Cerebellar nuclear complex (tissue), 1 donor: ENCODE results near the gene TP53AIP1.

Source experiments
- DNase-seq, 2 experiments: peaks; one replicate each; lab custom pipeline; 2025; lab: John Stamatoyannopoulos, UW

Gene TP53AIP1

DNA sequence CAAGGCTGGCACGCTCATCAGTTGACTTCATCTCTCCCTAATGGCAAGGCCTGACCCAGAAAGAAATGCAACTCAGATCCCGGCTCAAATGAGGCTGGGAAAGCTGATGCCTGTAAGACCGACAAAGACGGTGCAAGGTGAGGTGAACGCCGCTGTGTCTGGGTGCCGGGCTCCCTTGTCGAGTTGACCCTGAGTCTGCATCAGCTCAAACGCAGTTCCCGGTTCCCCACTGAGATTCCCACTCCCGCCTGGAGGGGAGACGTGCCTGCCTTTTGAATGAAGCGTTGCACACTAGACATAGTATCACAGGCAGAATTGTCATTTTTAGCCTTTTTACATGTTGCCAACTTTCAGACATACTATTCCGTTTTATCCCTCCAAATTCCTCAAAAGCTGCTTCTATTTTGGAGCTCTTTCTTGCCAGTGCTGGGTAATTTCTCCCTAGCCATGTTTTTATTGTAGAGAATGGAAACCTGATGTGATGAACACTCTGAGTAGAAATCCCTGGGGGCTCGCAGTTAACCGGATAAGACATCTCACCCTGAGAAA lies 831 bp upstream of the TP53AIP1 start:
- DNase-seq: no peak

DNA sequence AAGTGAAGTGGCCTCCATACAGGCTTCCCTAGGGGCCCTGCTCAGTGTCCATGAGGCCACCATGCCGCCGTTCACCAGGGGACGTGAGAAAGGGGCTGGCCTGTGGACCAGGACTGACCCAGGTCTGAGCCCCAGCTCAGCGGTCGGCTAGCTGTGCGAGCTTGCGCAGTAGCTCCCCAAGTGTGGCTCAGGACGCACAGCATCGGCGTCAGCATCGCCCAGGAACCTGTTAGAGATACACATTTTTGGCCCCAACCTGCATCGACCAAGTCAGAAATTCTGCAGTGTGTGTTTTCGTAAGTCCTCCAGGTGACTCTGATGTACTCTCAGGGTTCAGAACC lies 429 bp downstream of the TP53AIP1 start:
- DNase-seq: no peak

DNA sequence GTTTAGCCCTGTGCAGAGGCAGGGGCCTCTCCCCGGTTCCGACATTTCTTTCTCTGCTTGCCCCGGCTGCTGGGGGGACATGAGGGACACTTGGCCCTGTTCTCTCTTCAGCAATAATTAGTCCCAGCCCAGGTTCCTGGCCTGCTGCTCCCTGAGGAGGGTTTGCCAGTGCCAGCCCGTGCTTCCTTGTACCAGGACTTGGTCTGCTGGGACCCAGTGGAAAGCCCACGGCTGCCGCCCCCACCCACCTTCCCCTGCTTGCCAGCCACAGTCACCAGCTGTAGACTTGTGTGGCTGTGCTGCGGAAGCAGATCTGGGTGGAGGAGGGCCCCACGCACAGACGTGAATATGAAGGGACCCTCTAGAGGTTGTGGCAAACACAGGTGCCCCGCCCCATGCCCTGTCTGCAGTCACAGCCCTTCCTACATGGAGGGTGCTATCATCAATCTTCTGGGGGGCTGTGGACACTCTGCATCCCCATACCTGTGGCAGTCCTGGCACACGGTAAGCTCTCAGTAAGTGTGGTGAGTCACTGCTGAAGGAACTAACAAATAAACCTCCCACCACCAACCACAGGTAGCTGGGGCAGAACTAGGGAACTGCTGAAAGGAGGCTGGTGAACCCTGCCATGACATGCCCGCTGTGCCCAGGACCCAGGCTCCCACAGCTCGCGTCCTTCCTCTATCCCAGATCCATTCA lies 949 bp downstream of the TP53AIP1 start:
- DNase-seq: no peak

DNA sequence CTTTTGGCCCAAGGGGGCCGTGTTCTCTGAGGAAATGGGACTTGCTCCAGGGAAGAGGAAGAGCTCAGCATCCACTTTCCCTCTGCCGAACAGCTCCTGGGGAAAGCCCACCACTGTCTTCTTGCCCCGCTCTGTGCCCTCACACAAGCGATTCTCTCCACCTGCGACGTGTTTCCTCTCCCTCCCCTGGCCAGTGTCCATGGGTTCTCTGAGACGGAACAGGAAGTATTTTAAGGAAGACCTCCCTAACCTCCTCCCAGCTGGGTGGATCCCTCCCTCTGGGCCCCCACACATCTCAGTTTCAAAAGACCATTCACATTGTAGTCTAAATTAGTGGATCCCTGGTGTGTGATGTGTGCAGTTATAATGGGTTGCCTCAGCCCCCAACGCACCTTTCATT lies 1.6 kb downstream of the TP53AIP1 start:
- no peak for DNase-seq

DNA sequence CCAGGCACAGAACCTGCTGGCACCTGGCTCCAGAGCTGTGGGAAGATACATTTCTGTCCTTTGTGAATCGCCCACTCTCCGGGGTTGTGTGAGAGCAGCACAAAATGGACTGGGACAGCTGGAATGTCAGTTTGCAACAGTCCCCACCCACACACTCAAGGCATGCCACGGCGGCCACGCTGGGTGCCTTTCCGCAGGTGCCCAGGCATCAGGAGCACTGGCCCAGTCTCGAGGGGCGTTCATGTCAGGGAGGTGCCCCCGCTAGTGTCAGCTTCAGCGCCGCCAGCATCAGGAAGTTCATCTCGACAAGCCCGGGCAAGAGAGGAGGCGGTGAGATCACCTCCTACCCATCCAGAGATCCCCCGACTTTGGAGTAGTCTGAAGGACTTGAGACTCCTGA lies 2.1 kb downstream of the TP53AIP1 start:
- no peak for DNase-seq

DNA sequence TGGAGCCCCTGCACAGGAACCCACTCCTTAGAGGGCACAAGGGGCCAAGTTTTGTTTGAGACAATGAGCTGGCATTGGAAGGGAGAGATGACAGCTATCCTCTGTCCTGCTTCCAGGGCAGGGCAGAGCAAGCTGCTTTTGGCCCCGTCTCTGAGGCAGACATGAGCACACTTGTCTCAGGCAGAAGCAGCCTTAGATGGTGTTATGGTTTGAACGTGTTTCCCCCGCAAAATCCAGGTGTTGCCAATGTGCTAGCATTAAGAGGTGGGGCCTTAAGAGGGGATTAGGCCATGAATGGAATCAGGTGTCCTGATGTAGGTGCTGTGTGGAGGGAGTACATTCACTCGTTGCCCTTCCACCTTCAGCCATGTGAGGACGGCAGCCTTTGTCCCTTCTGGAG lies 2.5 kb downstream of the TP53AIP1 start:
- DNase-seq: no peak

DNA sequence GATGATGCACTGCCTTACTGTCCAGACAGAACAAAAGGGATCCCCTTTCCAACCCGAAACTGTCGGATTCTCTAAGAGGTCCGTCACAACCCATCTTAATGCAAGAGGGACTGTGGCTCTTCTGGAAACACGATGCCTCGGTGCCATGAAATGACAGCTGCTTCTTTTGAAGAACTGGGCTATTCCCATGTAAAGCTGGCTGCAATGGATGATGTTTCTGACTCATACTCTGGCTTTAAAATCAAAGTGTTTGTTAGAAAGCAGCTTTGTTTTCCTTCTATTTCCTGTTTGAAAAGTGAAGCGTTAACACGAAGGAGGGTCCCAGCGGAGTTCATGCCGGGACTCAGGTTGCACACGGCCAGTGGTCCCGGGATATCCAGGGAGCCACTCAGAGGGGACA lies 3.1 kb downstream of the TP53AIP1 start:
- DNase-seq: no peak

DNA sequence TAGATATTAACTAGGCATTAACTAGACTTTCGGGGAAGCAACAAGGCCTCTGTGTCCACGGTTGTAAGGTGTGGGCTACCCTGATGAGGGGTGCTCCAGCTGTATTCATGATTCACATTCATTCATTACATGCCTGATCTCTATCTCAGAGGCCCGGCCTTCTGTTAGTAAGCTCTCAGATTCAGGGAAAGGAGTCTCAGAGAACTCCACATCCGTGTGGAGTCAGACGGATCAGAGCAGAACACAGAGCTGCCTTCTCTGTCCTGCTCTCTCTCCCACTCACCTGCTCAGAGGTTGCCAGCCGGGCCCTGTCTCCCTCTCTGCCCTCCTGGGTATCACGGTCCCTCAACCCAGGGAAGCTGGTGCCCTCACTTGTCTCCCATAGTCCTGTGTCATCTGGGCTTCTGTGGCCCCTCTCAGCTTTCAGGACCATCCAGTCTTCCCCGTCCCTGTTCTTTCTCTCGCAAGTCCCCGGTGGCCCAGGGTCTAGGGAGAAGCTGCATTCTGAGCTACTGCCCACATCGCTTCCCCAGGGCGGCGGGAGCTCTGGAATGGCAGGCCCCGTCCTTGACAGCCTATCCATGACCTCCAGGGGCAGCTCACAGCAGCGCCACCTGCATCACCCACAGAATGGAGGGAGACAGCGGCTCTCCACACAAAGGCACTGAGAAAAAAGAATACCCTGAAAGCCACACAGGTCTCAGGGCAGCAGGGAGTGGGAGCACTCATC lies 4.3 kb downstream of the TP53AIP1 start:
- no peak for DNase-seq

DNA sequence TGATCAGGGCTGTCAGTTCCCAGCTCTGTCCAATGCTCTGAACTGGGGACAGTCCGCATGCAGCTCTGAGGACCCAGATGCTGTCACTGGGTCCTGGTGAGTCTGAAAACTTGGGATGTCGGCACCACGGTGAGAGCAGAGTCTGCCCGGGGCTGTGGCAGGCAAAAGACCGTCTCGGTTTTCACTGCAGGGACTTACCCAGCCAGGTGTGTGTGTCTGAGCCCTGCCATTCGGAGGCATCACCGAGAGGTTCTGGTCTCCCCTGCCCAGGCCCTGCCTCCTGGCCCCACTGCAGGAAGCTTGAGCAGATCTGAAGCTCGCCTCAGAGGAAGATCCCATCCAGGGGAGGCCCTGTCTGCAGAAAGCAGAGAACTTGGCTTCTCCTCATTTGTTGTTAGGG lies 5.2 kb downstream of the TP53AIP1 start:
- no peak for DNase-seq

DNA sequence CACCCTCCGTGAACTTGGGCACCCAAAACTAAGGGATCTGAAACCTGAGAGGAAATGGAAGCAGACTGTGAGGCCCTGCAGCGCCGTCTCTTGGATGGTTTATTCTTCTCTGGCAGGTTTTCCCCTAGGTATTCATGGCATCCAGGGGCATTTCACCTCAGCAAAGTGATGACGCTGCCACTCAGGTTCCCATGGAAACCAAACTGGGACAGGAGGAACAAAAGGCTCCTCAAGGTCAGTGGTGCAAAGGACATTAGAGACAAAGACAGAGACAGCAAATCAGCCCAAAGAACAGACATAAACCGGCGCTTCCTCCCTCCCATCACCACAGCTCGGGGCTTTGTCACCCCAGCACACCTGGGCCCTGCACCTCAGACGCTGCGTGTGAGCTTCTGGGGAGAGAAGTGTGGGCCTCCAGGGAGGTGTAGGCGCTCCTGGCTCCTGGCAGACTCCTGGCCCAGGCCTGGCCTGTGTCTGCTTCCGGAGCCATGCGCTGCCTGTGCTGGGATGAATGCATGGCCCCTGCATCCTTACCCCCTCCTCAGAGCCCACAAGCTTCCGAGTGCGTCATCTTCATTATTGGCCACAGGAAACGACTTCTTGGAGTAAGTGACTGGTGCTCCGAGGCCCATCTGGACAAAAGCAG lies 5.9 kb downstream of the TP53AIP1 start:
- DNase-seq: no peak

DNA sequence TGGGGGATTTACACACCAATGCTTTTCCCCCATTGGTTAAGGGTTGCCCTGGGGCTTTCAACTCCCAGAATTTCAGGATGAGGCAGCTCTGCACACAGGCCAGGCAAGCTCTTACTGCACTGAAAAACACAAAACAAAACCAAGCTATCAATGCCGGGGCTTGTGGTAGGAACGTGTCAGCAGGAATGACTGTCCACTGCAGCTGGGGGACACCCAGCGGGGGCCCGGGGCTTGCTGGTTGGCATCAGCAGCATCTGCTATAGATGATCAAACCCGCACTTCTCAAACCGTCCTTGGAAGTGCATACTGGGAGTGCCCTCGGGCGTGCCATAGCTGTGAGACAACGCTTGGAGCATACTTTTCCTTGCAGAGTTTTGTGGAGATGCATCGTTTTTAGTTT lies 7.7 kb downstream of the TP53AIP1 start:
- no peak for DNase-seq

DNA sequence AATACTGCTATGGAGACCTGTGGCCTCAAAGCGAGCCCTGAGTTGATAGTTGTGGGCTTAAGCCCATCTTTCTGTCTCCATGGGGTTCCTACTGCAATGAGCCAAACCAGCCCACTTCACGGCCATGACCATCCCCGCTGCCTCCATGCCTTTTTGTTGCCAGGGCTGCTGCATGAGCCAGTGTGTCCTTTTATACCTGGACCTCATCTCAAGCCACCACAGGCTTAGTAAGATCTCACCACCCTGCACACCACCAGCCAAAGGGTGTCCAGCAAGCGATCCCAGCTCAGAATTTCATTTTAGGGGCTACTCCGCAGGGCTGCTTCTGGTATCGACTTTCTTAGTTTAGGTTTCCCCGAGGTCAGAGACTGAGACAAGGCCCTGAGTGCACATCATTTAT lies 8.3 kb downstream of the TP53AIP1 start:
- no peak for DNase-seq

DNA sequence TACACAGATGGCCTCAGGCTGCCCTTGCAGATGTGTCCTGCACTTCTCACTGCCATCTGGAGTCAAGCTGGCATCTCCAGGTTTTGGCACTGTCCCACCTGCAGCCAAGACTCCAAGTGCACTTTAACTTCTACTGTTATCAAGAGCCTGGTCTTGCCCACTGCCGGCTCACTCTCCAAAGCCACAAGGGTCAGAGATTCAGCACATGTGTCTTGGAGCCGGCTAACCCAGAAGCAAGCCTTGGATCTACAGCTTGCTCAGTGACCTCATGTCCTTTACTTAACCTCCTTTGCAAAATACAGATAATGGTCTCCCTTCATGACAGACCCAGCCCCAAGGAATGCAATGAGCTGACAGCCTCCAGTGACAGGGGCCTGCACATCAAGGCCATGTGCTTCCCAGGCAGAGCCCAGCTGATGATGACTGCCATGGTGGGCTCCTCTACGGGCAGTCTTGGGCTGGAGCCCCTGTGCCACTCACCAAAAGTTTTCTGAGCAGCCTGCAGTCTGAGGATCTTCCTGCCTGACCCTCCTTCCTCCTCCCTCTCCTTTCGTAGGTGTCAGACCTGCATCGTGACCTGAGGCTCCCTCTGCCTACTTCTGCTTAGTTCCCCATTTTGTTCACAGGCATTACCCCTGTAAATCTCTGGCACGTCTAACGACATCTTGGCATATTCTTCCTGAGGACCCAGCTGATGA lies 9.0 kb downstream of the TP53AIP1 start:
- DNase-seq: no peak

DNA sequence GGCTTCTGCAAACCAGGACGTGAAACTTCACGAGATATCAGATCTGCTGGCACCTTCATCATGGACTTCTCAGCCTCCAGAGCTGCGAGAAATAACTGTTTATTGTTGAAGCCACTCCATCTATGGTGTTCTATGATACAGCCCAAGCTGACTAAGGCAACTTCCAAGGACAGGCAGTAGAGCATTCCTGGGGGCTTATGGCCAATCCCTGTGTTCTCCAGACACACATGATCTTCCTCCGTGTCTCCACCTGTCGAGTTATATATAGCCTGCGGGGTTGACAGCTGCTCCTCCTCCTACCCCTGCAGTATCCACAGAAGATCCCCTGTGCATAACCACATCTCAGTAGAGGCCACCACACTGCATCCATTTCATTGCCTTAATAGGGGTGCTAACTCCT lies 11.0 kb downstream of the TP53AIP1 start:
- no peak for DNase-seq

DNA sequence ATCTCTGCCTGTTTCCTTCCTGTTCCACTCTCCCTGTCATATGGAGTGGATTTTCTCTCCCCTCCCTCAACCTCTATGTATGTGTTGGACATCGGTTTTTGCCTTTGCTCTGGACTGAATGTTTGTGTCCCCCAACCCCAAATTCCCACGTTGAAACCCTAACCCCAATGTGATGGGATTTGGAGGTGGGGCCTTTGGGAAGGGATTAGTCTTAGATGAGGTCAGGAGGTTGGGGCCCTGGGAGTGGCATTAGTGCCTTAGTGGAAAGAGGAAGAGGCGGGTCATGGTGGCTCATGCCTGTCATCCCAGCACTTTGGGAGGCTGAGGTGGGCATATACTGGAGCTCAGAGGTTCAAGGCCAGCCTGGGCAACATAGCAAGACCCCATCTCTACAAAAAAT lies 11.6 kb downstream of the TP53AIP1 start:
- no peak for DNase-seq

DNA sequence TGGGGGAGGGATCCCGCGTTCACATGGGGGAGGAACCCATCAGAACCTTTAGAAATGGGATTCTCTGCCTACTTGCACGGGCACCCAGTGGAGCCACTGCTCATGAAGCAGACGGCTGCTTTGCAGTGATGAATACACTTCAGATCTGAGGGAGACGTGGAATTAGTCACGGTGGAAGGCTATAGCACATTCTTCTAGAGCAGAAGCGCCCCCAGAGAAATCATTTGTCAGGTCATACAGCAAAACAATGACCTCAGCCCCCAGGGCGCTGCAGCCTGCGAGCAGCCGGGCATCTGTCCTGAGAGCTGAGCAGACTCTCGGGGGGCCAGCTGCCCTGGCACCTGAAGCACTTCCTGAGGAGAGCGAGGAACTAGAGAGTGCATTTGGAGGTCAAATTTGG lies 12.7 kb downstream of the TP53AIP1 start:
- no peak for DNase-seq

DNA sequence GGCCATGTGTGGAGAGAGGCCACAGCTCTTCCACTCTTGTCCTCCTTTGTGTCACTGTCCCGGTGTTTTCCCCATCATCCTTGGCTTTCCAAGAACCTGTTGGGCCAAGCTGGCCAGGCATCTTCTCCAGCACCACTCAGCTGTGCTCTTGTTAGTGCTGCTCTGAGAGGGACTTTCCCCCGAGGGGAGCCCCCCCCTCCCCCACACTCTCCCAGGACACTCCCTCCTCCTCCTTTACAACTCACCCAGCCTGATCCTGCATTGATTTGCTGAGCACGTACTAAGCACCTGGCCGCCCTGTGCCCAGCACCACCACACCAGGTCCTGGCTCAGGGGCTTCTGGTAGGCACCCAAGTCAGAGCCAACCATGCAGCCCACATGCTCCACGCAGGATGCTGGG lies 13.2 kb downstream of the TP53AIP1 start:
- no peak for DNase-seq

DNA sequence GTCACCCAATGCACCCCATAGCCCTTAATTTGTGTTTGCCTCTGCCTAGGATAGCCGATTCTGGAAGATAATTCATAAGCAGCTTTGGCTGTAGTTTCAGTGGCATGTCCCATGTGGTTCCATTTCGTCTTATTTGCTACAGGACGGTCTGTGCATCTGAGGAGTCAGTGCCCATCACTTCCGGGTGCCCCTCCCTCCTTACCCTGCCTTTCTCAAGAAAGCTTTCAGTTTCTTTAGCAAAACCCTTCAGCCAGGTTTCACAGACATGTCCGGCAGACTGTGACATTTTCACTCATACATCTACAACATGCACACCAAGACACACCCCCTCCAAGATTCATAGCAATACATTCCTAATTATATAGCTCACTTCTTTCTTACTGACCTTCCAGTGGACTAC lies 14.3 kb downstream of the TP53AIP1 start:
- DNase-seq: no peak

DNA sequence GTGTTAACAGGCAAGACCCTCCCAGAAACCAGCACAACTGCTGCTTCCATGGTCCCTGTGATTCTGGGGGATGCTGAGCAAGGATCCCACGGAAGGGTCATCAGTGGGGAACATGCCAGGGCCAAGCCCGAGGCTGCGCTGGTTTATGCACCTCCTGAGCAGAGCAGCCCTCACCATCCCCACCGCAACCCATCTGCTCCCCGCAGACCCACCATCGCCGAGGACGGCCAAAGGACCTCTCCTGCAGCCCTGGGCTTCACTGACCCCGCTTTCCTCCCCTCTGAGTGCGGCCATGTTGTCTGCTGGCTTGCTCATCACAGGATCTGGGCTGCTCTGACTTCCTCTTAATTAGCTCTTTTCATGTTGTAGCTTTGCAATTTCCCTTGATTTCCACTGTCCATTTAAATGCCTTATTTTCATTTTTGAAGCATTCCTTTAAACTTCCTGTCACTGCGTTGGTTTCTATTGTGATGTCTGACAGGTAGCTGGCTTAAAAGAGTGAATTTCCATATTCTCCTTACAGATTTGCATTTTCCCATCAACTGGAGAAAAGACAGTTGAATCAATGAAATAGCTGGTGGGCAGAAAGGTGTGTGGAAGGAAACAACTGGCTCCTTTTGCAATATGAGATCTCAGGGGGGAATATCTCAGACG lies 14.9 kb downstream of the TP53AIP1 start:
- DNase-seq: no peak

DNA sequence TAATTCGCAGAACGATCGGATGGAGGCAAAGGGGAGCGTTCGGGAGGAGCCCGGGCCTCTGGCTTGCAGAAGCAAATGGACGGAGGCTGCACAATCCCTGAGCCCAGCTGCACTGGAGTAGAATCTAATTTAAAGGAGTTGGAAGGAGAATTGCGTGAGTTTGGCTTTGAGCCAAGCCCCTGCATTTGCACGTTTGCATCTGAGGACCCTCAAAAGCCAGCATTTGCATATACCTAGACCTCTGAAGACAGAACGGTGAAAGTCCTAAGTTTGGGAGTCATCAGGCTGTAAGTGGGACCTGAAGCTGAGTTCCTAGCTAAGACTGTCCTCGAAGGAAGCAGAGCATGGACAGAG lies 15.6 kb downstream of the TP53AIP1 start:
- DNase-seq: no peak

DNA sequence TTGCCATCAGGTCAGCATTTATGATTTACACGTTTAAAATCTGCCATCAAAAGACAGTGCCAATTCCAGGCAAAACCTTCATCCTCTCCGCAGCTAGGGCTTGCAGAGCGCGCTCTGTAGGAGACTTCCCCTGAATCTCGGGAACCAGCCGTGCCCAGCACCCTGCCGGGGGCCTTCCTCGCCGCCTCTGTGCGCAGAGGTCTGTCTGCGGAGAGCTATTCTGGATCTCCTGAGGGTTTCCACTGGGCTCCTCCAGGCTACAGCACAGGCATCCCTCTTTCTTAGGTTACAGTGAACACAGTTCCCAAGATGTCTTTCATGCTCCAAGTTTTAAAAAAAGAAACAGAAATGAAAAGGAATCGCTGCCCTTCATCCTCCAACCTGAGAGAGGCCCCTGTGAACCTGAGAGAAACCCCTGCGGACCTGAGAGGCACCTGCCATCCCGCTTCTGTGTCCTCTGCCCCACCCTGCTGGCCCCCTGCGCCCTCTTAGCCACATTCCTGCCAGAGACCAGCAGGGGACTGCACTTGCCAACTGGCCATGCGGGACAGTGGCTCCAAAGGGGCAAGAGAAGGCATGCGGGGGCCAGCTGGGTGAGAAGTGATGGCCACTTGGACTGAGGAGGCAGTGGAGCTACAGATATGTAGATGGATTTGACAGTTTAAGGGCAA lies 16.1 kb downstream of the TP53AIP1 start:
- no peak for DNase-seq

DNA sequence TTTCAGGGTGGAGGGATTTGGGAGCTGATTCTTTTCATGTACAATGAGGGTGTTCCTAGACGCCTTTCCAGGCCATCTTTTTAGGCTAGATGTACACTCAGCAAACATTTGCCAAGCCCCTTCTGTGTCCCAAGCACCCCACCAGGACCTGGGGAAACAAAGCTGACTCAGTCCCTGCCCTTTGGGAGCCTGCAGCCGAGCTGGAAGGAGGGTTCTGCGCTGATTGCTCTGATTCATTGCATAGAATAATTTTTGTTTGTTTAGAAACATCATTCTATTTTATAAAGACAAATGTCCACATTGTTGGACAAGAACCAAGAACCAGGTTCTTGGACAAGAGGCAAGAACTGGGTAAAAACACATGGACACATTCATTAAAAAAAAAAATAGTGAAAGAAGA lies 16.7 kb downstream of the TP53AIP1 start:
- no peak for DNase-seq
